ENCODE data around the gene MEIKIN.
"Not testable (repeated sequence)": the region's sequence is repeated elsewhere in the genome, so short reads cannot be mapped to it uniquely, and the experiment has no call there.

Gene MEIKIN

GRCh38 chr5:131796793-131797693 is 148.4 kb downstream of the MEIKIN start, which contains the start of gene FNIP1:
Gene FNIP1, minus strand, starts transcription at chr5:131797017. Its CDS starts 96 bp downstream, at chr5:131796921.
- DNase-seq = peak; percentile 80

- DNase-seq = peak; percentile 2
Measured at GRCh38 chr5:131795879-131796792, 149.3 kb downstream of the MEIKIN start.

- DNase-seq = no peak
Measured at GRCh38 chr5:131795228-131795627, 150.2 kb downstream of the MEIKIN start.

GRCh38 chr5:131794586-131794985 is 150.9 kb downstream of the MEIKIN start:
- no peak for DNase-seq

- no peak for DNase-seq
Measured at GRCh38 chr5:131792896-131793295, 152.6 kb downstream of the MEIKIN start.

GRCh38 chr5:131791866-131792265 is 153.6 kb downstream of the MEIKIN start:
- DNase-seq = no peak

- no peak for DNase-seq
Measured at GRCh38 chr5:131790550-131790949, 154.9 kb downstream of the MEIKIN start.

GRCh38 chr5:131789765-131790164 is 155.7 kb downstream of the MEIKIN start:
- DNase-seq = no peak

- no peak for DNase-seq
Measured at GRCh38 chr5:131787736-131788135, 157.7 kb downstream of the MEIKIN start.

GRCh38 chr5:131786900-131787692 is 158.4 kb downstream of the MEIKIN start:
- no peak for DNase-seq

- no peak for DNase-seq
Measured at GRCh38 chr5:131786036-131786435, 159.4 kb downstream of the MEIKIN start.

GRCh38 chr5:131783874-131784273 is 161.6 kb downstream of the MEIKIN start:
- DNase-seq = no peak

GRCh38 chr5:131783357-131783756 is 162.1 kb downstream of the MEIKIN start:
- no peak for DNase-seq

GRCh38 chr5:131782717-131783116 is 162.7 kb downstream of the MEIKIN start:
- no peak for DNase-seq

- not testable (repeated sequence) for DNase-seq
Measured at GRCh38 chr5:131778141-131778540, 167.3 kb downstream of the MEIKIN start.

GRCh38 chr5:131776450-131776849 is 169.0 kb downstream of the MEIKIN start:
- no peak for DNase-seq

- DNase-seq = peak; percentile 85
Measured at GRCh38 chr5:131774652-131775367, 170.7 kb downstream of the MEIKIN start.

- DNase-seq = no peak
Measured at GRCh38 chr5:131773805-131774204, 171.7 kb downstream of the MEIKIN start.

- DNase-seq = no peak
Measured at GRCh38 chr5:131771692-131772091, 173.8 kb downstream of the MEIKIN start.

GRCh38 chr5:131769961-131770360 is 175.5 kb downstream of the MEIKIN start:
- DNase-seq = no peak

- no peak for DNase-seq
Measured at GRCh38 chr5:131769336-131769735, 176.1 kb downstream of the MEIKIN start.

- no peak for DNase-seq
Measured at GRCh38 chr5:131767891-131768290, 177.6 kb downstream of the MEIKIN start.

Data from NCI-H526 treated with DMSO at 0.1 percent for 48 hours (cell line).